Measurements from ENCODE around the gene CPXM1. TPM values are rescaled to one million over a fixed set of nuclear protein-coding genes. Genes with fewer than 3 reads are reported as not detected.
"Not testable (repeated sequence)": the region's sequence is repeated elsewhere in the genome, so short reads cannot be mapped to it uniquely, and the experiment has no call there.

The CPXM1 gene
- polyA plus RNA-seq, 1 experiment: 9.0 TPM

GRCh38 chr20:2834401-2835110, 34.1 kb upstream of the CPXM1 start:
- H3K9me3 ChIP-seq (ENCODE audit: control insufficient read depth, insufficient read depth, low read length): no peaks in the 10 kb centered on the region; the same call in 1 of the 2 replicates
- POLR2A ChIA-PET: no interaction called here
- no peak overlapping the region for H3K4me3 ChIP-seq (ENCODE audit: low read depth, low read length)
- TF ChIP-seq CTCF (IDR thresholded peaks at IDR 0.05; ENCODE audit: low read depth, low read length): no peak
- no peaks in the 10 kb centered on the region for H3K27me3 ChIP-seq (ENCODE audit: control insufficient read depth, insufficient read depth, low read length)
- DNase-seq (ENCODE audit: low read depth, low spot score): no peak
- no peak overlapping the region for H3K27ac ChIP-seq (ENCODE audit: low read depth, low read length)
- CTCF ChIA-PET: interaction anchor here (3.1 kb wide), 1 partner anchor 17 kb away, joined by 10 read pairs; no protein-coding TSS in a partner anchor

GRCh38 chr20:2833761-2834160, 33.3 kb upstream of the CPXM1 start:
- Histone ChIP-seq H3K4me3 (ENCODE audit: low read depth, low read length) (no peak overlapping the region), H3K9me3 (ENCODE audit: control insufficient read depth, insufficient read depth, low read length) (no peaks in the 10 kb centered on the region), H3K27me3 (ENCODE audit: control insufficient read depth, insufficient read depth, low read length) (no peaks in the 10 kb centered on the region), H3K27ac (ENCODE audit: low read depth, low read length) (no peak overlapping the region)
- CTCF ChIA-PET: interaction anchor here (3.1 kb wide), 1 partner anchor 18 kb away, joined by 10 read pairs; no protein-coding TSS in a partner anchor
- POLR2A ChIA-PET: no interaction called here
- no peak for DNase-seq (ENCODE audit: low read depth, low spot score)
- TF ChIP-seq CTCF (IDR thresholded peaks at IDR 0.05; ENCODE audit: low read depth, low read length): no peak

- DNase-seq (ENCODE audit: low read depth, low spot score); H3K4me3 ChIP-seq (ENCODE audit: low read depth, low read length); H3K27me3 ChIP-seq (ENCODE audit: control insufficient read depth, insufficient read depth, low read length); CTCF ChIA-PET; H3K9me3 ChIP-seq (ENCODE audit: control insufficient read depth, insufficient read depth, low read length); H3K27ac ChIP-seq (ENCODE audit: low read depth, low read length): not testable (repeated sequence)
- POLR2A ChIA-PET: interaction anchor here (0.7 kb wide), 3 partner anchors 10 to 158 kb away, joined by 3 to 9 read pairs (median 7); no protein-coding TSS in a partner anchor
These were observed 30.8 kb upstream of the CPXM1 start for GRCh38 chr20:2831206-2831605.

GRCh38 chr20:2829376-2829775, 28.9 kb upstream of the CPXM1 start:
- Histone ChIP-seq H3K27ac (ENCODE audit: low read depth, low read length) (no peak overlapping the region), H3K27me3 (ENCODE audit: control insufficient read depth, insufficient read depth, low read length) (no peaks in the 10 kb centered on the region), H3K9me3 (ENCODE audit: control insufficient read depth, insufficient read depth, low read length) (no peaks in the 10 kb centered on the region), H3K4me3 (ENCODE audit: low read depth, low read length) (no peak overlapping the region)
- TF ChIP-seq CTCF (IDR thresholded peaks at IDR 0.05; ENCODE audit: low read depth, low read length): no peak
- POLR2A ChIA-PET: no interaction called here
- no peak for DNase-seq (ENCODE audit: low read depth, low spot score)
- CTCF ChIA-PET: interaction anchor here (1.1 kb wide), 1 partner anchor 23 kb away, joined by 4 read pairs; no protein-coding TSS in a partner anchor

- ChIA-PET POLR2A (interaction anchor here (0.7 kb wide), 2 partner anchors 9 to 10 kb away, joined by 3 to 6 read pairs; partner anchors contain the start of gene TMEM239), CTCF (no interaction called here)
- Histone ChIP-seq H3K27ac (ENCODE audit: low read depth, low read length) (no peak overlapping the region), H3K9me3 (ENCODE audit: control insufficient read depth, insufficient read depth, low read length) (no peaks in the 10 kb centered on the region), H3K27me3 (ENCODE audit: control insufficient read depth, insufficient read depth, low read length) (no peaks in the 10 kb centered on the region), H3K4me3 (ENCODE audit: low read depth, low read length) (no peak overlapping the region)
- TF ChIP-seq CTCF (IDR thresholded peaks at IDR 0.05; ENCODE audit: low read depth, low read length): no peak
- no peak for DNase-seq (ENCODE audit: low read depth, low spot score)
These were observed 26.2 kb upstream of the CPXM1 start for GRCh38 chr20:2826655-2827054.
